ENCODE measurements around the gene PADI3. TPM values are rescaled to one million over a fixed set of nuclear protein-coding genes. Genes with fewer than 3 reads are reported as not detected.
A peak's percentile ranks its signal among the peaks of the same experiment; 100 is the strongest.

The PADI3 gene
- polyA plus RNA-seq, 2 of the 4 experiments (the other 2 are of a cell fraction): 0.99 to 2.4 TPM

DNA sequence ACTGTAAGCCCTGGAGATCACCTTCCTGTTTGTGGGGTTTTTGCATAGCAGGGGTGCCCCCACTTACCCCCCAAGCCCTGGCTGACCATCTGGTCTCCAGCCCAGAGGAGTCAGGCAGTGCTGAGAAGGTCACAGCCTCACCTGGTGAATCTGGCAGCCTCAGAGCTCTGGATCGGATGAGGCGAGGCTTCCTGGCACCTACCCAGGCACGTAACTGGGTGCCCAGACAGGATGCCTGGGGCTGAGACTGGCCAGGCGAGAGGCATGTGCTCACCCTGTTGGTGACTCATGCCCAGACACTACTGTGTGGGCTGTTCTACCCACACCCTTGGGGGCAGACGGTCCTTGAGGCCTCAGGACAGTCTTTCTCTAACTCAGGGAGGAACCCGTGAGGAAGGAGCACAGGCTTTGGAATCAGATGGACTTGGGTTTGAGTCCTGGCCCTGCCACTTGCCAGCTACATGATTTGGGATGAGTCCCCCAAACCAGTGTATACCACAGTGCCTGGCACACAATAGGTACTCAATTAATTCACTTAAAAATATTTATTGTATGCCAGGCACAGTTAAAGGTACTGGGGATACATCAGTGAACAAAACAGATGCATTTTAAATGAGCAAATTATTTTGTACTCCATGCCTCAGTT, 15.1 kb upstream of the PADI3 start:
- ChIA-PET CTCF (interaction anchor here (0.7 to 12.2 kb wide), 7 partner anchors 16 to 1363 kb away, joined by 3 to 380 read pairs (median 3); partner anchors contain the start of genes PADI2 and PADI3), POLR2A (interaction anchor here (0.7 to 3.3 kb wide), 6 partner anchors 17 to 106 kb away, joined by 3 to 20 read pairs (median 4); no protein-coding TSS in a partner anchor)
- Histone ChIP-seq H3K27ac (peak overlapping the region; percentile 96 to 100), H3K4me1 (peaks cover 82% of the 10 kb centered on the region), H3K4me3 (peak overlapping the region; percentile 28; the same call in 2 of the 3 replicates), H3K9me3 (no peaks in the 10 kb centered on the region), H3K4me2 (peak overlapping the region; percentile 89)
- DNase-seq (ENCODE audit: low read depth in 1 of 2, low spot score in 1 of 2): peak; percentile 84 to 96
- ATAC-seq: peak; percentile 74 to 84
- peak; percentile 54 for FAIRE-seq
- WGBS (ENCODE audit: missing lambda C conversion rate): 4% methylated on average over 5 of the region's 6 CpGs
- TF ChIP-seq, protein P1, sequence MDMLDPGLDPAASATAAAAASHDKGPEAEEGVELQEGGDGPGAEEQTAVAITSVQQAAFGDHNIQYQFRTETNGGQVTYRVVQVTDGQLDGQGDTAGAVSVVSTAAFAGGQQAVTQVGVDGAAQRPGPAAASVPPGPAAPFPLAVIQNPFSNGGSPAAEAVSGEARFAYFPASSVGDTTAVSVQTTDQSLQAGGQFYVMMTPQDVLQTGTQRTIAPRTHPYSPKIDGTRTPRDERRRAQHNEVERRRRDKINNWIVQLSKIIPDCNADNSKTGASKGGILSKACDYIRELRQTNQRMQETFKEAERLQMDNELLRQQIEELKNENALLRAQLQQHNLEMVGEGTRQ (IDR thresholded peaks at IDR 0.05): peak; percentile 41; the same call in 1 of the 2 replicates
- TF ChIP-seq POLR2AphosphoS2 (conservative IDR thresholded peaks at IDR 0.05; ENCODE audit: low read length): no peak
- TF ChIP-seq, protein P2, sequence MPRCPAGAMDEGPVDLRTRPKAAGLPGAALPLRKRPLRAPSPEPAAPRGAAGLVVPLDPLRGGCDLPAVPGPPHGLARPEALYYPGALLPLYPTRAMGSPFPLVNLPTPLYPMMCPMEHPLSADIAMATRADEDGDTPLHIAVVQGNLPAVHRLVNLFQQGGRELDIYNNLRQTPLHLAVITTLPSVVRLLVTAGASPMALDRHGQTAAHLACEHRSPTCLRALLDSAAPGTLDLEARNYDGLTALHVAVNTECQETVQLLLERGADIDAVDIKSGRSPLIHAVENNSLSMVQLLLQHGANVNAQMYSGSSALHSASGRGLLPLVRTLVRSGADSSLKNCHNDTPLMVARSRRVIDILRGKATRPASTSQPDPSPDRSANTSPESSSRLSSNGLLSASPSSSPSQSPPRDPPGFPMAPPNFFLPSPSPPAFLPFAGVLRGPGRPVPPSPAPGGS (IDR thresholded peaks at IDR 0.05): peak; percentile 22; the same call in 2 of the 3 replicates
- TF ChIP-seq EHMT2 (IDR thresholded peaks at IDR 0.05; ENCODE audit: low read depth): no peak
- TF ChIP-seq JUNB (IDR thresholded peaks at IDR 0.05): peak; percentile 87
- TF ChIP-seq, protein P3, sequence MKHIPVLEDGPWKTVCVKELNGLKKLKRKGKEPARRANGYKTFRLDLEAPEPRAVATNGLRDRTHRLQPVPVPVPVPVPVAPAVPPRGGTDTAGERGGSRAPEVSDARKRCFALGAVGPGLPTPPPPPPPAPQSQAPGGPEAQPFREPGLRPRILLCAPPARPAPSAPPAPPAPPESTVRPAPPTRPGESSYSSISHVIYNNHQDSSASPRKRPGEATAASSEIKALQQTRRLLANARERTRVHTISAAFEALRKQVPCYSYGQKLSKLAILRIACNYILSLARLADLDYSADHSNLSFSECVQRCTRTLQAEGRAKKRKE (CRISPR knock-in tag; IDR thresholded peaks at IDR 0.05; ENCODE audit: low read depth): 0 out of 2 replicates have a peak, but pooled peaks have one; percentile 24
- peak; percentile 30 to 51; a peak in 4 of 5 replicates for TF ChIP-seq RAD21 (conservative IDR thresholded peaks at IDR 0.05 in 1 of 2, IDR thresholded peaks at IDR 0.05 in 1 of 2)
- peak; percentile 47; the same call in 2 of the 3 replicates for TF ChIP-seq SMC3 (IDR thresholded peaks at IDR 0.05)
- peak; percentile 92 to 94; a peak in 4 of 5 replicates for TF ChIP-seq EP300 (IDR thresholded peaks at IDR 0.05)
- TF ChIP-seq HOXB13 (CRISPR knock-in tag; IDR thresholded peaks at IDR 0.05; ENCODE audit: low read depth): no peak
- TF ChIP-seq, protein P4, sequence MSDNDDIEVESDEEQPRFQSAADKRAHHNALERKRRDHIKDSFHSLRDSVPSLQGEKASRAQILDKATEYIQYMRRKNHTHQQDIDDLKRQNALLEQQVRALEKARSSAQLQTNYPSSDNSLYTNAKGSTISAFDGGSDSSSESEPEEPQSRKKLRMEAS (IDR thresholded peaks at IDR 0.05): peak; percentile 96
- TF ChIP-seq, protein P5, sequence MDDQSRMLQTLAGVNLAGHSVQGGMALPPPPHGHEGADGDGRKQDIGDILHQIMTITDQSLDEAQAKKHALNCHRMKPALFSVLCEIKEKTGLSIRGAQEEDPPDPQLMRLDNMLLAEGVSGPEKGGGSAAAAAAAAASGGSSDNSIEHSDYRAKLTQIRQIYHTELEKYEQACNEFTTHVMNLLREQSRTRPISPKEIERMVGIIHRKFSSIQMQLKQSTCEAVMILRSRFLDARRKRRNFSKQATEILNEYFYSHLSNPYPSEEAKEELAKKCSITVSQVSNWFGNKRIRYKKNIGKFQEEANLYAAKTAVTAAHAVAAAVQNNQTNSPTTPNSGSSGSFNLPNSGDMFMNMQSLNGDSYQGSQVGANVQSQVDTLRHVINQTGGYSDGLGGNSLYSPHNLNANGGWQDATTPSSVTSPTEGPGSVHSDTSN (IDR thresholded peaks at IDR 0.05): peak; percentile 68; the same call in 1 of the 2 replicates
- peak; percentile 90 for TF ChIP-seq FOSL2 (IDR thresholded peaks at IDR 0.05)
- TF ChIP-seq FOSL2 (CRISPR knock-in tag; IDR thresholded peaks at IDR 0.05): peak; percentile 98
- peak in 1 of 2 experiments; percentile 44; a peak in 1 of 4 replicates for TF ChIP-seq CEBPB (IDR thresholded peaks at IDR 0.05)
- TF ChIP-seq HOXA7 (CRISPR knock-in tag; IDR thresholded peaks at IDR 0.05): 0 out of 2 replicates have a peak, but pooled peaks have one; percentile 22
- TF ChIP-seq JUN (IDR thresholded peaks at IDR 0.05): peak; percentile 63 to 81; a peak in 3 of 5 replicates
- TF ChIP-seq MYC (IDR thresholded peaks at IDR 0.05; ENCODE audit: borderline replicate concordance, low read length): peak; percentile 69; the same call in 1 of the 2 replicates
- TF ChIP-seq, protein P6, sequence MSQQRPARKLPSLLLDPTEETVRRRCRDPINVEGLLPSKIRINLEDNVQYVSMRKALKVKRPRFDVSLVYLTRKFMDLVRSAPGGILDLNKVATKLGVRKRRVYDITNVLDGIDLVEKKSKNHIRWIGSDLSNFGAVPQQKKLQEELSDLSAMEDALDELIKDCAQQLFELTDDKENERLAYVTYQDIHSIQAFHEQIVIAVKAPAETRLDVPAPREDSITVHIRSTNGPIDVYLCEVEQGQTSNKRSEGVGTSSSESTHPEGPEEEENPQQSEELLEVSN (IDR thresholded peaks at IDR 0.05; ENCODE audit: borderline replicate concordance, low read depth): peak; percentile 41; the same call in 1 of the 2 replicates
- peak; percentile 97 for TF ChIP-seq GATA3 (IDR thresholded peaks at IDR 0.05; ENCODE audit: borderline replicate concordance)
- TF ChIP-seq RFX5 (IDR thresholded peaks at IDR 0.05): no peak

All from A549 (cell line).